Mesenteric fat pad (tissue), 1 donor: ENCODE results near the gene MXI1. TPM values are rescaled to one million over a fixed set of nuclear protein-coding genes. Genes with fewer than 3 reads are reported as not detected.

ENCODE experiments used
- DNase-seq: peaks from one replicate; pipeline ENCODE4 v3.0.0-alpha.2; 2020; ENCODE audit warnings: low spot score
- long read RNA-seq: library from polyadenylated mRNA; unstranded; transcript quantifications from one replicate; pipeline ENCODE4 v2.0.0, GENCODE V29; 2020
- total RNA-seq: library from RNA; stranded (reverse); fragmentation: NEBNext Ultra II Directional; extraction: Animal tissue kit (Norgen Biotek cat#: 25700); gene quantifications from one replicate; pipeline ENCODE4 v1.2.1, GENCODE V29; 2021
- donor health status: DM: yes; HTN: yes; CAD: no.

MXI1 gene
- 23.7 TPM for total RNA-seq
- long read RNA-seq, transcript MXI1-201 (6 exons, 2,424 nt), result major isoform, 6 of 21 reads
- long read RNA-seq, partial matches to known transcripts, result 8 of 21 reads
- long read RNA-seq, other reads (novel, unspliced or antisense), result 7 of 21 reads

GRCh38 chr10:110207011-110207804 is at the start of gene MXI1:
TSS of gene MXI1 (plus strand) at chr10:110207605. CDS start at chr10:110207809, 204 bp downstream.
- DNase-seq, result peak; percentile 91

DNA sequence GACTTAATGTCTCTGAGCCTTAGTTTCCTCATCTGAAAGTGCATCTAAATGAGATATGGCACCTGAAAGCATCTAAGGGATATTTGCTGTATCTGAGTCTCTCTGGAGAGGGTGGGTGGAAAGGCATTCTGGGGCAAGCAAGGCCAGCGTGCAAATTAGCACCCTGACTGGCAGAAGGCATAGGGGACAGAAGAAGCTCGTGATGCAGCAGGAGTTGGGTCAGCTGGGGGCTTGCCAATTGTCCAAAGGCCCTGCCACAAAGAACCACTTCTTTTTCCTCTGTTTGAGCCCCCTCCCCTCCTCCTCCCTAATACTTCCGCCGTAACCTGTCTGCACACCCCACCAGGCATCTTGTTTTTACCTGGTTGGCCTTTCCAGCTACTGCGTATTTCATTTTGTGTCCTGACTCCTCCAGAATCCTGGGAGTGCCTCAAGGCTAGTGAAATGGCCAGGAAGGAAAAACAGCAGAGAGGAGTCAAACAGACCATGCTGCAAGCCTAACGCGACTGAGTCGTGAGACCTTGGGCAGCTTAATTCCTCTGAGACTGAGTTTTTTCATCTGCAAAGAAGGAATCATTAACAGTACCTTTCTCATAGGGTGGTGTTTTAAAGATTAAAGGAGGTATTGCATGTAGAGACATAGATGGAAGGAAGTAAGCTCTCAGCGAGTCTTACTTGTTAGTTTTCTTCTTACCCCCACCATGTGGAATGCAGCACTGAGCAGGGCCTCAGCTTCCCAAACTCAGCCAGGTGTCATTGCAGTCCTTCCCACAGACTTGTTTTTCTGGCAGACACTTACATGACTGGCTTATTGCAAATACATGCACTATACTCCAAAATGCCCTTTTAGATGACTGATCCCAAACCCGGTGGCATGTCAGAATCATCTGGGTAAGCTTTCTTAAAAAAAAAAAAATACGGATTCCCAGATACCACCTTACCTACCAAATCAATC is 49.1 kb upstream of the MXI1 start:
- no peak for DNase-seq

DNA sequence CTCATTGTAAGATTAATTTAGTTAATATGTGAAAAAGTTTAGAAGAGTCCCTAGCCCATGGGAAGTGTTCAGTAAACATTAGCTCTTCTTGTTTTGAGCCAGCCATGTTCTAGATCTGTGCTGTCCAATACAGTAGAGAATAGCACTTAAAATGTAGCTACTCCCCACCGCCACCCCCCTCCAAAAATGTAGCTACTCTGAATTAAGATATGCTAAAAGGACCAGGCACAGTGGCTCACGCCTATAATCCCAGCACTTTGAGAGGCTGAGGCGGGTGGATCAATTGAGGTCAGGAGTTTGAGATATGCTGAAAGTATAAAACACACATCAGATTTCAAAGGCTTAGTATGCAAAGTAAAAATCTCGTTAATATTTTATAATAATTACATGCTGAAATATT is 47.3 kb upstream of the MXI1 start:
- DNase-seq, result no peak

DNA sequence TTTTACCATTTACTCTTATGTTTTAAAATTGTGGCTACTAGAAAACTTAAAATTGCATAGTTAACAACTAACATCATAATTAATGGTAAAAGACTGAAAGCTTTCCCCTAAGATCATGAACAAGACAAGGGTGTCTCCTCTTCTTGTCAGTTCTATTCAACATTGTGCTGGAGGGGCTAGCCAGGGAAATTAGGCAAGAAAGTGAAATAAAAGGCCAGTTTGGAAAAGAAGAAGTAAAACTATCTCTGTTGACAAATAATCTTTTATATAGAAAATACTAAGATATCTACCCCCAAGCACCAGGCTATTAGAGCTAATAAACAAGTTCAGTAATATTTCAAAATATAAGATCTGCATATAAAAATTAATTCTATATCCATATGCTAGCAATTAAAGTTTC is 46.9 kb upstream of the MXI1 start:
- DNase-seq, result no peak

DNA sequence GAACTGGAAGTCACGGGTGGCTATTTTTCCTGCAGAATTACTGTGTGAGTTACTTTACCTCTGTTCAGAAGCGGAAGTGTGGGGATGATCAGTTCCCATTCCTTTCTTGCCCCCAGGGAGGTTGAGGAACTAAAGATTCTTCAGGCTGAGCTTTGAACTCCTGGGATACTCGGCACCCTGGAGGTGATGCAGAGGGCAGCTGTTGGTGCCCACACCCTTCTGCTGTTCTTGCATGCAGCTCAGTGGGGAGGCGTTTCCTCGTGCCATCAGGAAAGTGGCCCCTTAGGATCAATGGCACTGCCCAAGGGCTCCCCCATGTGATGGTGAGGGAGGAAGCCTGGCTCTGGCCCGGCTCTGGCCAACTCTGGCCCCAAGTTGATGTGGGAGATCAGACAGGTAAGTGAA is 44.7 kb upstream of the MXI1 start:
- no peak for DNase-seq

GRCh38 chr10:110163192-110163773 is 44.1 kb upstream of the MXI1 start:
- DNase-seq, result no peak

GRCh38 chr10:110163841-110164240 is 43.6 kb upstream of the MXI1 start:
- no peak for DNase-seq

- no peak for DNase-seq
These were observed 42.2 kb upstream of the MXI1 start for GRCh38 chr10:110165239-110165638.

DNA sequence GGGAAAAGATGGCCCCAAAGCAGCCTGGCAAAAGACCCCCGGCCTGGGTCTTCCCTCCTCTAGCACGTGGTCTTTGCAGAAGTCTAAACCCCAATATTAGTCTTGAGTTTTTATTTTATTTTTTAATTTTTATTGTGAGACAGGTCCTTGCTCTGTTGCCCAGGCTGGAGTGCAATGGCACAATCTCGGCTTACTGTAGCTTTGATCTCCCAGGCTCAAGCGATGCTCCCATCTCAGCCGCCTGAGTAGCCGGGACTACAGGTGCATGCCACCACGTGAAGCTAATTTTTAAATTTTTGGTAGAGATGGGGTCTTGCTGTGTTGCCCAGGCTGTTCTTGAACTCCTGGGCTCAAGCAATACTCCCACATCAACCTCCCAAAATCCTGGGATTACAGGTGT is 40.3 kb upstream of the MXI1 start:
- DNase-seq, result no peak

GRCh38 chr10:110168601-110169481 is 38.6 kb upstream of the MXI1 start:
- no peak for DNase-seq

DNA sequence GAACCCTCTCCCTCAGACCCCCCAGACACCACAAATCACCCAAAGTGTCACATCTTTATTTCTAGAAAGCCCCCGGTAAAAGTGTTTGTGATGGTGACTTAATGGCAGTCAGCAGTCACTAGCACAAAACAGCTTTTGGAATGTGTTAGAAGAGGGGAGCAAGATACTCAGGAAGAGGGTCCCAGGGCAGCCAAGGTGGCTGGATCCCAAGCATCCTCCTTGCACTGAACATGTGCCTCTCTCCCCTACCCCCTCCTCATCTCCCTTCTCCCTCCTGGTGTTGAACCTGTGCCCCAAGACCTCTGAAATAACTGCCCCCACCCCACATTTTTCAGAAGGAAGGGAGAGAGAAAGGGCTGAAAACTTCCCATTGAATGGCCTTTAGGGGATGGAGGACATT is 37.8 kb upstream of the MXI1 start:
- no peak for DNase-seq

- no peak for DNase-seq
These were observed 37.0 kb upstream of the MXI1 start for GRCh38 chr10:110170142-110170971.

DNA sequence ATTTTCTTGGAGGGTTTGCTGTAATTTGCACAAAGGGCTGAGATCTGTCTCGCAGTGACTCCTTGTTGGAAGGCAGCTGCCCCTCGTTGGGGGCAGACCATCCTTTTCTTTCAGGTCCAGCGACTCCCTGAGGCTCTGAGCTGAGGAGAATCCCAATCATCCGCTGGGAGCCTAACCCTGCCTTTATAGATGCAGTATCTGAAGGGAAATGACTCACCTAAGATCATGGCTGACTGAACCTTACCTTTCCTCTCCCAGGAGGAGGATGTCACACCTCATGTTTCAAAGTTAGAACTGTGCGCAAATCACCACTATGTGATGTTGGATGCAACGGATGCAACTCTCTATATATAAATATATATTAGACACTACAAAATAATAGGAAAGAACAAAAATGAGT is 36.4 kb upstream of the MXI1 start:
- no peak for DNase-seq

DNA sequence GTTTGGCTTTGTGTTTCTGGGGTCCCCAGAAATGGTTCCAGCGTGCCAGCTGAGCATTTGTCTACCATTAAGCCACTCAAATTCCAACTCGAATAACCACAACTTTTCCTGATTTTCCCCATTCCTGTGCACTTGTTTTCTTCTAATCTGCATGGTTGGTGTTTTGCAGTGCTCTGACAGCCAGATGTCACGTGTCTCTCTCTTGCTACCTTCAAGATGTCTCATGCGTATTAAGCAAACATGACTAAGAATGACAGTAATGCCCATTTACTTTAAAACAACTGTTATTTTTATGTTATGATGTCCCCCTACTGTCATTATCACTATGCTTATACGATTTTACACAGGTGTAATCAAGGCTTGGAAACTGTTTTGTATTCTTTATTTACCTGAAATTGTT is 35.2 kb upstream of the MXI1 start:
- no peak for DNase-seq

- DNase-seq, result no peak
These were observed 33.2 kb upstream of the MXI1 start for GRCh38 chr10:110174201-110174600.

- no peak for DNase-seq
These were observed 32.6 kb upstream of the MXI1 start for GRCh38 chr10:110174816-110175215.

DNA sequence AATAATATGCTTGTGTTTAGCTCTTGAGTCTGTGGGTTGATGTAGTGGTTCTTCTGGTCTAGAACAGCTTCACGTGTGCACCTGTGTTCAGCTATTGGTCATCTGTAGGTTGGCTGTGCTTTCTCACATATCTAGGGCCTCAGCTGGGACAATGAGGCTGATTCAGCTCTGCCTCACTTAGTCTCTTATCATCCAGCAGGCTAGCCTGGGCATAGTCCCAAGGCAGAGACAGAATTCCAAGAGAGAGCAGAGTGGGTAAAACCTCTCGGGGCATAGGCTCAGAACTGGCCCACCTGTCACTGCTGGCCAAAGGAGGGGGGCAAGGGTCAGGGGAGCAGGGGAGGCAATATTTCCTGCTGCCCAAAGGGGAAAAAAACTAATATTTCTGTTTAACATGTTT is 32.0 kb upstream of the MXI1 start:
- DNase-seq, result no peak

DNA sequence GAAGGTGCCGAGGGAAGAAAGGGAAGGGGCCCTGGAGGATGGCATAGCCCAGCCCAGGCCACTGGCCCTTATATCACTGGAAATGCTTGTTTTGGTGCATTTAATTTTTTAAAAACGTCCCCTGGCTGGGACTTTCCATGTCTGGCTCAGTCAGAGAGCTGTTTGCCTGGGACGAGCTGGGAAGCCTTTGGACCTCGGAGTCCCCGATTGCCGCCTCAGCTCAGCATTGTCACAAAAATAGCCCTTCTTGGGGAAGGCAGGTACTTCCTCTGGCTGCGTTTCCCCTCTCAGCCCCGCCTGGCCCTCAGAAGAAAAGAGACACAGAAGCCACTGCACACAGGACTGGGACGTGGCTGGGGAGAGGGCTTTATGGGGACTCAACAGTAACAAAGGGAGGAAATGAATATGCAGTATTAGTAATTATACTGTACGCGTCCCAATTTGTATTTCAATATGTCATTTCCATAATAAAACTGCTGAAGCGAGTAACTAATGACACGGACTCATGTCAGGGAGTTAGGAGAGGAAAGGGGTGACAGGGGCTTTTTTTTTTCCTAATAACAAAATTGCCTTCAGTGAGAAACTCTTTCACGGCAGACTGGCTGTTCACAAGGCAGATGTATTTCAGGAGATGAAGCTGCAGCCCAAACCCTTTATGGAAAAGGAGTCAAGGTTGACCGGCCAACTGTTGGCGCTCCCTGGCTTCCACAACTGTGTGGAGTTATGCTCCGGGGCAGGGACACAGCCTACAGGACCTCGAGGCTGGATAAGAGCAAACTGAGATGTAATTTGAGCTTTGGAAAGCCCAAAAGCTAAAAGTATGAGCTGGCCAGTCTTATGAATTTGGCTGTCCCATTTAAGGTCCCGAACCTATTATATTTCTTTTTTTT is 31.0 kb upstream of the MXI1 start:
- no peak for DNase-seq

GRCh38 chr10:110179220-110179619 is 28.2 kb upstream of the MXI1 start:
- DNase-seq, result no peak
